ENCODE measurements around the gene EPHA7.

GRCh38 chr6:93392797-93393196, 26.6 kb downstream of the EPHA7 start:
- TF ChIP-seq CTCF (IDR thresholded peaks at IDR 0.05) (no peak), POLR2A (IDR thresholded peaks at IDR 0.05) (no peak)
